GM12801 (cell line): ENCODE results near the gene PKHD1.

ENCODE experiments used
- CTCF ChIP-seq: IDR thresholded peaks from one replicate; pipeline ENCODE4 v1.5.1; 2011; ENCODE audit warnings: control low read depth; ENCODE audit not compliant: insufficient read length; ENCODE audit errors: extremely low read depth

PKHD1 gene

GRCh38 chr6:51678274-51678673 lies 409.1 kb downstream of the PKHD1 start:
- TF ChIP-seq CTCF = no peak

GRCh38 chr6:51675922-51676275 lies 411.5 kb downstream of the PKHD1 start:
- TF ChIP-seq CTCF = no peak

GRCh38 chr6:51675020-51675921 lies 412.1 kb downstream of the PKHD1 start:
- no peak for TF ChIP-seq CTCF

GRCh38 chr6:51663525-51663924 lies 423.9 kb downstream of the PKHD1 start:
- TF ChIP-seq CTCF = no peak

- no peak for TF ChIP-seq CTCF
Measured at GRCh38 chr6:51660767-51661166, 426.6 kb downstream of the PKHD1 start.

GRCh38 chr6:51657491-51657890 lies 429.9 kb downstream of the PKHD1 start:
- no peak for TF ChIP-seq CTCF

GRCh38 chr6:51655517-51655916 lies 431.9 kb downstream of the PKHD1 start:
- no peak for TF ChIP-seq CTCF
